AG04449 (cell line): Measurements from ENCODE around the gene SFMBT1.

Source experiments
- CTCF ChIA-PET: fragments of 350-600 bp; formaldehyde crosslinking; extraction: SDS; loops from one replicate; lab custom pipeline; 2021; ENCODE audit warnings: antibody characterized with exemption; lab: Yijun Ruan, JAX
- POLR2A ChIA-PET: fragments of 400-600, 350-600 bp; formaldehyde crosslinking; extraction: SDS; loops from one replicate; lab custom pipeline; 2020; ENCODE audit warnings: antibody characterized with exemption, inconsistent platforms; lab: Yijun Ruan, JAX
- DNase-seq: peaks from one replicate; pipeline ENCODE4 v3.0.0-alpha.2; 2010; ENCODE audit warnings: low read depth, low spot score
- H3K4me3 ChIP-seq: 2 replicates; pipeline ENCODE4 v1.5.1; 2011; ENCODE audit warnings: low read depth, mild to moderate bottlenecking, control low read depth, low read length
- CTCF ChIP-seq: IDR thresholded peaks from one replicate; pipeline ENCODE4 v1.5.1; 2011; ENCODE audit warnings: mild to moderate bottlenecking, moderate library complexity, low read length, control low read depth, inconsistent platforms; ENCODE audit not compliant: insufficient read depth; ENCODE audit errors: missing control alignments

Gene SFMBT1

GRCh38 chr3:52879581-52879980 is 166.3 kb downstream of the SFMBT1 start:
- POLR2A ChIA-PET, result no interaction called here
- DNase-seq, result no peak
- no peak for TF ChIP-seq CTCF
- H3K4me3 ChIP-seq, result no peak overlapping the region
- CTCF ChIA-PET, result interaction anchor here (1.1 to 1.2 kb wide), 2 partner anchors 54 to 55 kb away, joined by 3 read pairs; no protein-coding TSS in a partner anchor

GRCh38 chr3:52879090-52879489 is 166.8 kb downstream of the SFMBT1 start:
- DNase-seq, result no peak
- H3K4me3 ChIP-seq, result no peak overlapping the region
- no peak for TF ChIP-seq CTCF
- ChIA-PET CTCF (interaction anchor here (1.1 to 1.5 kb wide), 3 partner anchors 10 to 56 kb away, joined by 3 to 4 read pairs (median 3); no protein-coding TSS in a partner anchor), POLR2A (no interaction called here)

GRCh38 chr3:52877085-52877484 is 168.8 kb downstream of the SFMBT1 start:
- CTCF ChIA-PET, result no interaction called here
- POLR2A ChIA-PET, result no interaction called here
- H3K4me3 ChIP-seq, result no peak overlapping the region
- TF ChIP-seq CTCF, result no peak
- DNase-seq, result no peak

- POLR2A ChIA-PET, result no interaction called here
- TF ChIP-seq CTCF, result no peak
- CTCF ChIA-PET, result interaction anchor here (0.8 kb wide), 1 partner anchor 59 kb away, joined by 3 read pairs; no protein-coding TSS in a partner anchor
- no peak for DNase-seq
- H3K4me3 ChIP-seq, result no peak overlapping the region
Measured at GRCh38 chr3:52874864-52875587, 170.8 kb downstream of the SFMBT1 start.

- DNase-seq, result no peak
- ChIA-PET POLR2A (interaction anchor here (0.6 kb wide), 1 partner anchor 20 kb away, joined by 4 read pairs; no protein-coding TSS in a partner anchor), CTCF (interaction anchor here (0.8 kb wide), 1 partner anchor 60 kb away, joined by 3 read pairs; no protein-coding TSS in a partner anchor)
- no peak for TF ChIP-seq CTCF
- no peak overlapping the region for H3K4me3 ChIP-seq
Measured at GRCh38 chr3:52874160-52874701, 171.6 kb downstream of the SFMBT1 start.
